Left ventricle myocardium inferior (tissue), 1 donor: ENCODE data around the gene ST3GAL3. TPM values are rescaled to one million over a fixed set of nuclear protein-coding genes. Genes with fewer than 3 reads are reported as not detected.

Experiments
- DNase-seq: peaks from one replicate; pipeline ENCODE4 v3.0.0-alpha.2; 2020
- H3K27ac ChIP-seq: fragments of 200-600 bp; replicated peaks from 2 replicates; pipeline ENCODE4 v1.8.0; 2021
- H3K27me3 ChIP-seq: fragments of 200-600 bp; 2 replicates; pipeline ENCODE4 v1.8.0; 2021; ENCODE audit warnings: low read depth
- H3K36me3 ChIP-seq: fragments of 200-600 bp; 2 replicates; pipeline ENCODE4 v1.8.0; 2021
- H3K4me1 ChIP-seq: fragments of 200-600 bp; 2 replicates; pipeline ENCODE4 v1.8.0; 2021
- H3K4me3 ChIP-seq: fragments of 200-600 bp; 2 replicates; pipeline ENCODE4 v1.8.0; 2021; ENCODE audit warnings: mild to moderate bottlenecking, moderate library complexity
- H3K9me3 ChIP-seq: fragments of 200-600 bp; replicated peaks from 2 replicates; pipeline ENCODE4 v1.8.0; 2021
- CTCF ChIP-seq: fragments of 200-600 bp; IDR thresholded peaks from 2 replicates; pipeline ENCODE4 v1.8.0; 2021; ENCODE audit warnings: antibody characterized with exemption, mild to moderate bottlenecking, borderline replicate concordance
- intact Hi-C: fragments of 100-400 bp; cut with micrococcal nuclease; formaldehyde crosslinking; loops from one replicate; pipeline ENCODE4 v1.11.0; 2022
- microRNA-seq: library from miRNA; unstranded; fragments of <30 nt; microRNA quantifications from one replicate; pipeline ENCODE4 v1.2.0, GENCODE V29; 2020
- total RNA-seq: library from RNA; stranded (reverse); fragmentation: NEBNext Ultra II Directional; extraction: Animal tissue kit (Norgen Biotek cat#: 25700); gene quantifications from one replicate; pipeline ENCODE4 v1.2.1, GENCODE V29; 2021
- donor health status: DM: no; HTN: yes; CAD: no; lungs with severe emphysema.

ST3GAL3 gene
- total RNA-seq, 1 donor from 2014 or later: 29.9 TPM

- Histone ChIP-seq H3K27ac (peak overlapping the region; percentile 73), H3K27me3 (no peaks in the 10 kb centered on the region), H3K9me3 (no peaks in the 10 kb centered on the region), H3K4me3 (peak overlapping the region; percentile 87), H3K4me1 (peaks cover 63% of the 10 kb centered on the region), H3K36me3 (peaks cover 29% of the 10 kb centered on the region)
- no peak for TF ChIP-seq CTCF
- no peak for DNase-seq
- intact Hi-C loops: no loop called here
Measured at GRCh38 chr1:43978264-43978550, 270.9 kb downstream of the ST3GAL3 start.

GRCh38 chr1:43978551-43979260 lies 271.4 kb downstream of the ST3GAL3 start, which contains the start of gene B4GALT2:
B4GALT2 (plus strand) TSS chr1:43979210; CDS start chr1:43981161, 1,951 bp downstream.
- Histone ChIP-seq H3K27me3 (no peaks in the 10 kb centered on the region), H3K36me3 (peaks cover 27% of the 10 kb centered on the region), H3K4me1 (peaks cover 61% of the 10 kb centered on the region), H3K27ac (peak within 1 kb of the TSS; percentile 73), H3K9me3 (no peaks in the 10 kb centered on the region), H3K4me3 (peak within 1 kb of the TSS; percentile 87)
- peak; percentile 55 for DNase-seq
- TF ChIP-seq CTCF: no peak
- intact Hi-C loops: no loop called here

GRCh38 chr1:43979261-43979527 lies 271.9 kb downstream of the ST3GAL3 start:
- Histone ChIP-seq H3K4me3 (peak overlapping the region; percentile 87), H3K27ac (peak overlapping the region; percentile 73), H3K9me3 (no peaks in the 10 kb centered on the region), H3K4me1 (peaks cover 56% of the 10 kb centered on the region), H3K36me3 (peaks cover 27% of the 10 kb centered on the region), H3K27me3 (no peaks in the 10 kb centered on the region)
- intact Hi-C loops: no loop called here
- no peak for TF ChIP-seq CTCF
- no peak for DNase-seq

DNA sequence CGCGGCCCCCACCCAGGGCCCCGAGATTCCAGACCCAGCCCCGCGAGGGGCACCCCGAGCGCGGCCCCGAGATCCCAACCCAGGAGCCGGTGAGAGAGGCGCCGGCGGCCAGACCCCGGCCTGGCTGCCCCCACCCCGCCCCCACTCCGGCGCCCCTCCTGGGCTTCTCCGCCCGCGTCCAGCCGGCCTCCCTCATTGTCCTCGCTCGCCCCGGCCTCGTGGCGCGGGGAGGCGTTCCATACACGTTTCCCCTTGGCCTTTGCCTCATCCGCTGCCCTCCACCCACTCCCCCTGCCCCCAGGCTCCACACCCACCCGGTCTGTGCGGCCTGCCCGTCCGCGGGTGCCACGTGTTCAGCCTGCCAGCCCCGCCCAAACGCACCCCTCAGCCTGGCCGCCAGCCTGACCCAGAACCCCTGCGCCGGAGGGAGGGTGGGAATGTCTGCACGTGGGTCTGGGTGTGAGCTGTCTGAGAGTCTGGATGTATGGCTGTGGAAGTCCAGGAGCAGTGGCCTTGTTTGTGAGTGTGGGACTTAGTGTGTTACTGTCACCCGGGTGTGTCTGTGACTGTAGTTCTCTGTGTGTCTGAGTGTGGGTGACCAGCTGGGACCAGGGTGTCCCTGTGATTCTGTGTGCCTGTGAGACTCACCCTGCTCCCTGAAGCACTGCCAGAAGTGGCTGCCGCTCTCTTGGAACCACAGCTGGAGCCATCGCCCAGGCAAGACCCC lies 272.4 kb downstream of the ST3GAL3 start:
- Histone ChIP-seq H3K4me1 (peaks cover 52% of the 10 kb centered on the region), H3K9me3 (no peaks in the 10 kb centered on the region), H3K27ac (peak overlapping the region; percentile 73), H3K27me3 (no peaks in the 10 kb centered on the region), H3K4me3 (peak overlapping the region; percentile 87), H3K36me3 (peaks cover 27% of the 10 kb centered on the region)
- no peak for TF ChIP-seq CTCF
- peak; percentile 53 for DNase-seq
- intact Hi-C loops: no loop called here

DNA sequence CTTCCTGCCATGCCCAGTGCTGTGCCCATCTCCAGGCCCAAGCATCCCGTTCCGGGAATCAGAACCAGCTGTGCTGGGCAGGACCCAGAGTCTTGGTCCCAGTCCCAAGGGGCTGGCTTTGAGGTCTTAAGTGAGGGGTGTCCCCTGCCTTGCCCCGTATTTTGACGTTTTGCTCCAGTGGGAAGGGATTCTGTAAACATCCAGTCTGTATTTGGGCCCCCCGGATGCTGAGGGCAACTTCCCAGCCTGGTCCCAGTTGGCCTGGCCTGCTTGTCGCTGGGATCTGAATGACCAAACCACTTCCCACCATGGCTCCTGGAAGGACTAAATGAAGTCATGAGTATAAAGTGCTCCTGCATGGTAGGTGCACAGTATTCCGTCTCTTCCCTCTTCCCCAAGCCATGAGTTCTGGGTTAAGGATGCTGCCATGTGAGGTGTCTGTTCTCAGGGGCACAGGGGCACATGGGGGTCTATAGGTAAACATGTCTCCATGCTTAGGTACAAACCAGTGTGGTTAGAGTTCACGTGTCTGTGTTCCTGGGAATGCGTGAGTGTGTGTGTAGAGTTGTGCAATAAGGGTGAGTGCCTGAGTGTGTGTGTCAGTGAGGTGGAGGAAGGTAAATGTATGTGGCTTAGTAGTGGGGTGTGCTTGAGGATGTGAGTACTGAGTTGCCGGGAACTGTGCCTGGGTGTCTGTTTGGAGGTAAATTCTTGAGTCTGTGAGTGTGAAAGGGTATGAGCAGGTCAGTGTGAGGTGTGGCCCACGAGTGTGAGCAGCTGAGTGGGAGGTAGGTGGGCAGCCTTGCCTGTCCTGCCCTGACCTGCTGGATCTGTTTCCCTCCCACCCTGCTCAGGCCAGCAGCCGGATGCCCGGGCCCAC lies 273.2 kb downstream of the ST3GAL3 start:
- peaks cover 27% of the 10 kb centered on the region for H3K36me3 ChIP-seq
- H3K9me3 ChIP-seq: no peaks in the 10 kb centered on the region
- H3K27me3 ChIP-seq: no peaks in the 10 kb centered on the region
- intact Hi-C loops: no loop called here
- peaks cover 46% of the 10 kb centered on the region for H3K4me1 ChIP-seq
- peak overlapping the region; percentile 87 for H3K4me3 ChIP-seq
- TF ChIP-seq CTCF: no peak
- peak overlapping the region; percentile 73 for H3K27ac ChIP-seq
- DNase-seq: no peak

Small RNA genes lying within 50 kb of the gene (microRNA-seq; reads per million reads assigned to microRNA genes)
- gene MIR6079: not detected

Other genes with a start within 250 kb of the ST3GAL3 start
- gene PTPRF, start 176.7 kb upstream of the ST3GAL3 start, total RNA-seq: 2.9 TPM
- 15.3 TPM for gene KDM4A, start 57.4 kb upstream of the ST3GAL3 start, total RNA-seq
- 0.14 TPM for gene ARTN, start 226.3 kb downstream of the ST3GAL3 start, total RNA-seq
- gene IPO13, start 239.4 kb downstream of the ST3GAL3 start, total RNA-seq: 57.4 TPM